ENCODE measurements around the gene CERS5. TPM values are rescaled to one million over a fixed set of nuclear protein-coding genes. Genes with fewer than 3 reads are reported as not detected.

The CERS5 gene
- total and polyA plus RNA-seq, 10 of the 15 experiments (the other 5 are each of a cell fraction or from before 2014, with no cell fraction given): 6.8 to 50.1 (median 31.8) TPM

- H3K36me3 ChIP-seq (ENCODE audit: control insufficient read depth in 2 of 2, insufficient read depth in 2 of 2, low read length in 1 of 2): peaks cover 4 to 30% of the 10 kb centered on the region in 2 experiments; a peak in 3 of 4 replicates
- CTCF ChIA-PET: interaction anchor here (0.8 to 1.1 kb wide), 4 partner anchors 10 to 109 kb away, joined by 3 to 4 read pairs (median 4); no protein-coding TSS in a partner anchor
- intact Hi-C loops (cut with micrococcal nuclease; ENCODE audit: unreplicated experiment) (no loop called here), in situ Hi-C loops (cut with MboI) (no loop called here)
- ATAC-seq (no peak), FAIRE-seq (no peak), DNase-seq (ENCODE audit: low read depth, low spot score) (no peak)
- TF ChIP-seq IKZF1 (conservative IDR thresholded peaks at IDR 0.05) (no peak), NR2C1 (IDR thresholded peaks at IDR 0.05) (no peak), ZNF217 (IDR thresholded peaks at IDR 0.05) (no peak), BHLHE40 (IDR thresholded peaks at IDR 0.05; ENCODE audit: borderline replicate concordance in 1 of 2, low read depth in 2 of 2, low read length in 1 of 2) (no peak), NKRF (conservative IDR thresholded peaks at IDR 0.05) (no peak), MTA3 (IDR thresholded peaks at IDR 0.05; ENCODE audit: borderline replicate concordance, low read length) (no peak), SKIL (IDR thresholded peaks at IDR 0.05; ENCODE audit: low read depth, poor library complexity, severe bottlenecking) (no peak), FOS (IDR thresholded peaks at IDR 0.05; ENCODE audit: borderline replicate concordance, extremely low read depth, insufficient read length) (no peak), FOXM1 (IDR thresholded peaks at IDR 0.05; ENCODE audit: low read depth, low read length) (no peak), STAT1 (conservative IDR thresholded peaks at IDR 0.05) (no peak), POLR2AphosphoS2 (IDR thresholded peaks at IDR 0.05; ENCODE audit: low read depth, low read length) (no peak), MEF2B (IDR thresholded peaks at IDR 0.05; ENCODE audit: partially characterized antibody, poor library complexity, severe bottlenecking) (no peak), KDM1A (IDR thresholded peaks at IDR 0.05; ENCODE audit: borderline replicate concordance) (no peak)
- POLR2A ChIA-PET: interaction anchor here (0.6 to 1.3 kb wide), 6 partner anchors 14 to 1025 kb away, joined by 3 to 7 read pairs (median 4); partner anchors contain the start of gene CERS5
- peaks cover 8% of the 10 kb centered on the region for H3K4me1 ChIP-seq (ENCODE audit: control insufficient read depth, insufficient read depth, low read length)
- H3K79me2 ChIP-seq (ENCODE audit: control insufficient read depth, insufficient read depth, low read length): peaks cover 19% of the 10 kb centered on the region
- H3K9ac ChIP-seq (ENCODE audit: control insufficient read depth, insufficient read depth, low read length): no peak overlapping the region
- H3K4me2 ChIP-seq (ENCODE audit: control insufficient read depth, insufficient read depth): no peak overlapping the region
- no peaks in the 10 kb centered on the region for H4K20me1 ChIP-seq (ENCODE audit: control insufficient read depth, insufficient read depth)
- H3K9me3 ChIP-seq (replicated peaks; ENCODE audit: control insufficient read depth, insufficient read depth, low read length): no peaks in the 10 kb centered on the region
- 98% methylated on average over 6 of the region's 6 CpGs for WGBS (ENCODE audit: insufficient coverage, insufficient replicate concordance, low lambda C conversion rate, missing lambda C conversion rate)
- SMC1A ChIA-PET (ENCODE audit: uncharacterized antibody, unreplicated experiment): interaction anchor here (0.5 to 1.5 kb wide), 5 partner anchors 9 to 190 kb away, joined by 3 to 6 read pairs (median 3); no protein-coding TSS in a partner anchor
- no peak overlapping the region for H2AFZ ChIP-seq (ENCODE audit: control insufficient read depth, low read depth, low read length)
- no peaks in the 10 kb centered on the region for H3K27me3 ChIP-seq (replicated peaks in 1 of 2; ENCODE audit: control insufficient read depth in 2 of 2, insufficient read depth in 2 of 2, low read length in 1 of 2)
- RAD21 ChIA-PET (ENCODE audit: unreplicated experiment): no interaction called here
- H3K4me3 ChIP-seq: no peak overlapping the region
- BruUV-seq (replicated peaks): no TSS peak
- H3K27ac ChIP-seq (ENCODE audit: control insufficient read depth, insufficient read depth): no peak overlapping the region
Measured at GRCh38 chr12:50205648-50206047, 38.5 kb upstream of the CERS5 start.
